Effector memory CD4-positive, alpha-beta T cell (primary cell): ENCODE results near the gene USO1.

Experiments
- DNase-seq, 3 donors: peaks; one replicate each; pipeline ENCODE4 v3.0.0-alpha.2; 2020
- H3K27ac ChIP-seq: 2 replicates; pipeline ENCODE4 v1.7.0; 2013; ENCODE audit warnings: mild to moderate bottlenecking, low read length, moderate library complexity; ENCODE audit not compliant: insufficient read depth, poor library complexity, severe bottlenecking
- H3K27me3 ChIP-seq: replicated peaks from 2 replicates; pipeline ENCODE4 v1.7.0; 2013; ENCODE audit warnings: mild to moderate bottlenecking, low read length; ENCODE audit not compliant: insufficient read depth, control insufficient read depth, poor library complexity, severe bottlenecking
- H3K36me3 ChIP-seq: 2 replicates; pipeline ENCODE4 v1.7.0; 2013; ENCODE audit warnings: mild to moderate bottlenecking, low read length, moderate library complexity; ENCODE audit not compliant: control insufficient read depth, insufficient read depth
- H3K4me1 ChIP-seq: 2 replicates; pipeline ENCODE4 v1.7.0; 2013; ENCODE audit warnings: low read length, mild to moderate bottlenecking; ENCODE audit not compliant: control insufficient read depth, insufficient read depth, poor library complexity, severe bottlenecking
- H3K4me3 ChIP-seq: 2 replicates; pipeline ENCODE4 v1.7.0; 2013; ENCODE audit warnings: low read length, low read depth, mild to moderate bottlenecking; ENCODE audit not compliant: insufficient read depth, poor library complexity, severe bottlenecking
- H3K9me3 ChIP-seq: 2 replicates; pipeline ENCODE4 v1.7.0; 2013; ENCODE audit warnings: mild to moderate bottlenecking, low read length, moderate library complexity; ENCODE audit not compliant: control insufficient read depth

The USO1 gene

DNA sequence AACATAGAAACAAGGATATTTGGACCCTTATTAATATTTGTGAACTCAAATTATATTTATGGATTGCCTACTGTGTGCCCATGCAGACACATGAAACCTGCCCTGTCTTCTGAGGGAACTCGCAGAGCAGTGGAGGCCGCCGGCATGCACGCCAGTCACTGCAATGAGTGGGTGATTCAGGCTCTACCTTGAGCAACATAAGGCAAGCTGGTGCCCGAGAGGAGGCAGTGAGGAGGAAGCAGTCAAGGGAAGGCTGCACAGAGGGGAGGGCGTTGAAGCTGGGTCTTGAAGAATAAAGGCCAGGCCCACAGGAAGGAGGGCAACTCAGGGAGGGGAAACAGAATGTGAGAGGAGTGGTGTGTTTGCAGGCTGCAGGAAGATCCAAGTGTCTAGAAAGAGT, 125.1 kb downstream of the USO1 start:
- no peak for DNase-seq
- Histone ChIP-seq H3K27me3 (no peaks in the 10 kb centered on the region), H3K27ac (no peak overlapping the region), H3K4me1 (no peaks in the 10 kb centered on the region), H3K9me3 (no peaks in the 10 kb centered on the region), H3K36me3 (no peaks in the 10 kb centered on the region), H3K4me3 (no peak overlapping the region)

- Histone ChIP-seq H3K4me3 (no peak overlapping the region), H3K27ac (no peak overlapping the region), H3K4me1 (no peaks in the 10 kb centered on the region), H3K27me3 (no peaks in the 10 kb centered on the region), H3K36me3 (no peaks in the 10 kb centered on the region), H3K9me3 (no peaks in the 10 kb centered on the region)
- DNase-seq: no peak
These were observed 134.3 kb downstream of the USO1 start for GRCh38 chr4:75858721-75859120.

- Histone ChIP-seq H3K36me3 (no peaks in the 10 kb centered on the region), H3K4me1 (no peaks in the 10 kb centered on the region), H3K4me3 (no peak overlapping the region), H3K27me3 (no peaks in the 10 kb centered on the region), H3K9me3 (no peaks in the 10 kb centered on the region), H3K27ac (no peak overlapping the region)
- DNase-seq: no peak
These were observed 136.2 kb downstream of the USO1 start for GRCh38 chr4:75860606-75861005.
